NCI-H748 (cell line): ENCODE measurements around the gene OLIG3.

ENCODE experiments used
- DNase-seq: peaks from one replicate; lab custom pipeline; 2025; ENCODE audit not compliant: unreplicated experiment; lab: John Stamatoyannopoulos, UW

OLIG3 gene

DNA sequence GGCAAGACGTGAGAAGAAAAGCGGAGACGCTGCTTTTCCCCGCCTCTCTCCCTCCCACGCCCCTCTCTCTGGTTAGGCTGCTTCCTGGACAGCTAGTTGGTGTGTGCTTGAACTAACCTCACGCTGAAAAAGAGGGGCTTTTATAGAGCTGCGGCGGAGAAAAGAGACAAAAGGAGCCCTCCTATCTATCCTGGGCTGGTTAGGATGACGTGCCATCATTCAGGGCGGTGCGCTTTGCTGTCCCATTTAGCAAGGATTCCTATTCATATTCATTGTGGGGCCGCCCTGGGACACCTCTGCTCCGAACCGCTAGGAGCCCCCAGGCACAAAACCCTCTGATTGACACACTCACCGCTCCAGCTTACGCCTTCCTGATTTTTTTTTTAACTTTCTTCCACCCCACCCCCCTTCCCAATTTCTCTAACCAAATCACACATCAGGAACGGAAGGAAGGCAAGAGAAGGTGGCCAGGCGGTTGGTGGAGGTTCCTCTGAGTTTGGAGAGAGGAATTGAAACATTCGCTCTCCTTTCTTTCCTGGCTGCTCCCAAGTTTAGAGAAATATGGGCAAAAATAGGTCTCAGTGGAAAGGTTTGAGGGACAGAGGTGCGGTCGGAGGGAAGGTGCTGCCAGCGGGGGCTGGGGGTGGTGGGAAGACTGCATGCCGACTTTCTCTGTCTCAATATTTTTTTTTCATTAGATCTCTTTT is at the start of gene OLIG3:
Gene OLIG3 (minus strand): TSS at position 114 of the 707 bp plus-strand sequence. CDS start 224 bp downstream, outside the sequence.
- no peak for DNase-seq

DNA sequence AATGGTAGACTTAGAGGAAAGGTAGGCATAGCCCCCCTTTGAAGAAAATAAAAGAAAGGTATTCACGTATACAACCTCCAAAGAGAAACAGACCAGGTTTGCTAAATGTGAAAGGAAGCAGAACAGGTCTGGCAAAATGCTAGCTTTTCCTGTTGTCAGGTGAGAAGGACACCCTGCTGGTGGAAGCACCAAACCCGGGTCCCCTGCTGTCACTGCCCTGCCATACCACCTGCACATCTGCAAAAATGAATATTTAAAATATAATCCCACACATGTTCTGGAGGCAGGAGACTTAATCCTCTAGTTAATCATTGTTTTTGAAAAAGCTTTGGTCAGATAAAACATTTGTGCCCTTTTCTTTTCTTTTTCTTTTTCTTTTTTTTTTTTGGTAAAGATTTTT is 48.9 kb upstream of the OLIG3 start:
- no peak for DNase-seq

DNA sequence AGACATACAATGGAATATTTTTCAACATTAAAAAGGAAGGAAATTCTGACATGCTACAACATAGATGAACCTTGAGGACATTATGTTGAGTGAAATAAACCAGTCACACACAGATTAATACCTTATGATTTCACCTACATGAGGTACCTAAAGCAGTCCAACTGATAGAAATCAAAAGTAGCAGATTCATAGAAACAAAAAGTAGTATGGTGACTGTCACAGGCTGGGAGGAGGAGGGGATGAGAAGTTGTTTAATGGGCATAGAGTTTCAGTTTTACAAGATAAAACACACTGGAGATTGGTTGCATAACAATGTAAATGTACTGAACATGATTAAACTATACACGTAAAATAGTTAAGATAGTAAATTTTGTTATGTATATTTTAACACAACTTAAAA is 48.5 kb upstream of the OLIG3 start:
- DNase-seq = no peak

DNA sequence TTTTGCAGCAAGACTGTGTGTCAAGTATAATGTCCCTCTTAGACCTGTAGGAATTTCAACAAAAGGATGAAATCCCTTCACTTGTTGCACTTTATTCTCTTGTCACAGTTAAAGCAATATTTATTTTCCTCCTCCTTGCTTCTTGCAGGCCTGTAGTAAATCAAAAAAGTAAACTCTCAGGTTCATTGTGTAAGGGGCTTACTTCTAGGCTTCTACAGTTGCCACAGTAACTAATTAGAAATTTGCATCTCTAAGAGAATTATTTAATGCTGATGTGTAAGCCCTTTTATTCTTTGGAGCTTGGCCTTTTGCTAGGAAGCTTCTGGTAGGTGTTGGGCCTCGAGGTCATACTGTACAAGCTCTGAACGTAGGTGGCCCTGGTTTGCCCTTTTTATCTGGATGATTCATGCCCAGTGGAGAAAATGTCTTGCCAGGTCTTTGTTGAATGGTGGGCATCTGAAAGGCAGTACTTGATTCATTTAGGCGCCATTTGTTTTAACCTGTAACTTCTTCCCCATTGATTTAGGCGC is 47.4 kb upstream of the OLIG3 start:
- DNase-seq = no peak

DNA sequence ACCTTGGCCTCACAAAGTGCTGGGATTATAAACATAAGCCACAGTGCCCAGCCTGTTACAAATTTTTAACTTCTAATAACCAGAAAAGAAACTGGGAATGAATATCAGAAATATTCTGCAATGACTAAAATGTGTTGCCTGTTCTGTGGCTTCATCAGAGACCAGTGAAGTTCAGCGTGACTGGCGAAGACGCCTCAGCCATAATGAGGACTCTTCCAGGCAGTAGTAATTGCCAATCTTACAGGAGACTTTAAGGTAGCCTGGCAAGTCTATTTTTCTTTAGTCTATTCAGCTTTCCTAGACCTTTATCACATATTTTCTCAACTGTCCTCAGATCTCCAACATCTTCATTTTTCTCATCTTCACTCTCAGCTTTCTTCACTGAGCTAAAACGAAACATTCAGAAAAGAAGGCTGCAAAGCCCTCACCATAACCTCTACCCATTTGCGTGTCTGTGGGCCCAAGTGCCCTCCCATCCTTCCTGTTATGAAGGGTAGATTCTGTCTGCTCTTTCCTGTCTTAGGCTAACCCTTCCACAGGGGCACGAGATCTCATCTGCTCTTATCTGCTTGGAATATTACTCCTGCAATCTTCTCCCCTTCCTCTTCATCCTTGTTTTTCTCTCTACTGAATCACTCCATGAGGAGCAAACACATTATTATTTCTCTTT is 42.0 kb upstream of the OLIG3 start:
- DNase-seq = no peak

DNA sequence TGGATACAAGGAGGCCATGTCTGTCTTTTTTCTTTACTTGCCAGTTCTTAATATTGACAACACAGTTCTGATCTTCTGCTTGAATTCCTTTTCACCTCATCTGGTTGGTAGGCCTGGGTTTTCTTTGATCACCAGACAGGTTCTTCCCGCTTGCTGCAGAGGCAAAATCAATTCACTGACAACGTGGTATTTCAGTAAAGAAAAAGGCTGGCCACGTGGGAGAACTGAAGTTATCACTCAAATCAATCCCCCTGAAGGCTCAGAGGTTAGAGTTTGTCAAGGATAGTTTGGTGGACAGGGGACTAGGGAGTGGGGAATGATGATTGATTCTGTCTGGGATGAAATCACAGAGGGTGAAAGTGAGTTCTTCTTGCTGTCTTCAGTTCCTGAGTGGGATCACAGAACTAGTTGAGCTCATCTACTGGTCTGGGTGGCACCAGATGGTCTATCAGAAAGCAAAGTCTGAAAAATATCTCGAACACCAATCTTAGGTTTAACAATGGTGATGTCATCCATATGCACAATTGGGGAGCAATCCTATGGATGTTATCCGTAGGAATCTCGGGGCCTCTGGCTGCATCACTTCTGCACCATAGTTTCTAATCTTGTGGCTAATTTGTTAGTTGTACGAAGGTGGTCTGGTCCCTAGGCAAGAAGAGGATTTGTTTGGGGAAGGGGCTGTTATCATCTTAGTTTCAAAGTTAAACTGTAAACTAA is 37.3 kb upstream of the OLIG3 start:
- DNase-seq = no peak

- DNase-seq = no peak
Measured at GRCh38 chr6:137530404-137530803, 36.2 kb upstream of the OLIG3 start.

DNA sequence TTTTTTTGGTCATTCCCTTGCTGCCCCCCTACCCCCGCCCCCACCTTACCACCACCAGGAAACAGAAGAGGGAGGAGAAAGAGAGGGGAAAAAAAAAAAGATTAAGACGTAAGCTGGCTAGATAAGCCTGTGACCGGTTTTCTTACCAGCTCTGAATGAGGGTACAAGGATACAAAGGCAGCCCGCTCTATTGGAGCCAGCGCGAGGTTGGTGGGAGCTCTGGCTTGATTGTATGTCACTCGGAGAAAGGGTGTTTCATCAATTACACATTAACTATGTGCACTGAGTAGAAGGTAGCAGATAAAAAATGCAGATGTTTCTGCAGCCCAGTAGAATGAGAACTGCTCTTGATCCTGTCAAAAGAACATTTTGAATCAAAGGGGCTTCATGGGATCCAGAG is 28.6 kb upstream of the OLIG3 start:
- no peak for DNase-seq

GRCh38 chr6:137522198-137522798 is 28.1 kb upstream of the OLIG3 start:
- DNase-seq = no peak

DNA sequence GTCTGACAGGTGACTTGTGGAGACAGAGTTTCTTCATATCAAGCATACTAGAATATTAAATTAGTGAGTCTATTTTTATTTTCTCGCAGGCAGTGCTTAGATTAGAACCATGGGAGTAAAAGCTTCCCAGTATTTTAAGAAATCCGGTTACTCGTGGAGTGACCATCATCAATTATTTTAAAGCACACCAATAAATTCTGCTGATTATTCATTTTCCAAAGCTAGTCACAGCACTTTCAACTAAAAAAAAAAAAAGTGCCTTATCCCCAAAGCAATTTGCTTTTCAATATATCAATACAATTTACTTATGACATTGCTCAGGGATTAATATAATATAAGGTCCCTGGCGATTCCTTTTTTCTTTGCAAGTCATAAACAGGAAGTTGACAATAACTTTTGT is 26.3 kb upstream of the OLIG3 start:
- DNase-seq = no peak

DNA sequence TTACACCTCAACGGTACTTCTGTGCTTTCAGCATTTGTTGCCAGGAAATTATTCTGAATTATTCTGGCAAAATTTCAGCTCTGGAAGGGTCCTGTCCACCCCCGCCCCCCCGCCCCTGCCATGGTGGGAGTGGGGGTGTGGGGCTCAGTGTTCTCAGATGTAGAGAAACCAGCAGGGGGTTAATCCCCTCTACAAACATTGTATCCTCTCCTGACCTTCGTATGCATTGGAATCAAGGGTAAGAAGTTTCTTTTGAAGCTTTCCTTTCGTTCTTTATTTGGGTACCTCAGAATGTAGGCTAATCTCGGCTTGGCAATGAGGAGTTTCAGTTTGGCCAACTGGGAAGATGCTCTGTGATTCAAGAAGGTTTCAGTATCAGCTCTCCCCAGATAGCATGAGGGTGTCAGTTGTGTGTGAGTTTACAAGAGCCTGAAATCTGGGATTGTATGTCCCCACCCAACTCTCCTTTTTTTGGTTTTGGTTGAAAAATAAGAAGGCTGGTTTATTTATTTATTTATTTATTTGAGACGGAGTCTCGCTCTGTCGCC is 25.5 kb upstream of the OLIG3 start:
- DNase-seq = no peak

- DNase-seq = no peak
Measured at GRCh38 chr6:137518386-137518983, 24.3 kb upstream of the OLIG3 start.

- no peak for DNase-seq
Measured at GRCh38 chr6:137514418-137514817, 20.2 kb upstream of the OLIG3 start.

- no peak for DNase-seq
Measured at GRCh38 chr6:137512757-137513605, 18.8 kb upstream of the OLIG3 start.

DNA sequence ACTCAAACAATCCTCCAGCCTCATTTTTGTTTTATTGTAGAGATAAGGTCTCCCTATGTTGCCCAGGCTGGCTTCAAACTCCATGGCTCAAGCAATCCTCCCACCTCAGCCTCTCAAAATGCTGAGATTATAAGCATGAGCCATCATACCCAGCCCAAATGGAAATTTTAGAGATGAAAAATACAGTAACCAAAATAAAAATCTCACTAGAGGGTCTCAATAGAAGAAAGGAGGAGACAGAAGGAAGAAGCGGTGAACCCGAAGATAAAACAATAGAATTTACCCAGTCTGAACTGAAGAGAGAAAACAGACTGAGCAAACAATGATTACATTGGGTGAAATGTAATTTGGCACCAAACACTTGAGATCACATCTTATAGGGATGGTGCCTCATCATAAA is 16.7 kb upstream of the OLIG3 start:
- no peak for DNase-seq

DNA sequence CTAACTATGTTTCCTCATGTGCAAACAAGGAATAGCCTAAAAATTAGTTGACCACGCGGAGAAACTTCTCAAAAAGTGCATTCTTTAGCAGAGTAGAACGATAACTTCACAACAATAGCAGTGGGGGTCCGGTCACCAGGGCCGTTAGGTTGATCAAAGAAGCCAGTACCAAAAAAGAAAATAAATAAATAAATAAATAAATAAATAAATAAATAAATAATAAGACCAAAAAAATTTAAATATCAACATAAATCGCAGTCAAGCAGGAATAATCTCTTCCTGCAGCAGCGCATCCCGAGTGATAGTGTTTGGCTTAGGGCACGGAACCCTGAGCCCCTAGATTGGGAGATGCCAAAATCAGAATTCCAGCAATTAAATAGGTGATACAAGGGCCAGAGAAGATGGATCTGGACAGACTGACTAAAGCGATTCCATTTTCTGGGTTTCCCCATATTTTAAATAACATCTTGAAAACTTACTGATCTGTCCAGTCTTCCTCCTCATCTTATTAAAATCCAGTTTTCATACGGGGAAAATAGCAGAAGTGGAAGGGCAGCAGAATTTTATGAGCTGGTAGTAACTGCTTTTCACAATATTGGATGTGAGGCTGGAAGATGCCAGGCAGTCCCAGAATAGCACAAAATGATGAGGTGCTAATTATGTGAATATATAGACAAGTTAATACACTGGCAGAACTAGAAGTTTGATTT is 4.4 kb upstream of the OLIG3 start:
- no peak for DNase-seq

- DNase-seq = peak; percentile 62
Measured at GRCh38 chr6:137497721-137498463, 3.7 kb upstream of the OLIG3 start.

DNA sequence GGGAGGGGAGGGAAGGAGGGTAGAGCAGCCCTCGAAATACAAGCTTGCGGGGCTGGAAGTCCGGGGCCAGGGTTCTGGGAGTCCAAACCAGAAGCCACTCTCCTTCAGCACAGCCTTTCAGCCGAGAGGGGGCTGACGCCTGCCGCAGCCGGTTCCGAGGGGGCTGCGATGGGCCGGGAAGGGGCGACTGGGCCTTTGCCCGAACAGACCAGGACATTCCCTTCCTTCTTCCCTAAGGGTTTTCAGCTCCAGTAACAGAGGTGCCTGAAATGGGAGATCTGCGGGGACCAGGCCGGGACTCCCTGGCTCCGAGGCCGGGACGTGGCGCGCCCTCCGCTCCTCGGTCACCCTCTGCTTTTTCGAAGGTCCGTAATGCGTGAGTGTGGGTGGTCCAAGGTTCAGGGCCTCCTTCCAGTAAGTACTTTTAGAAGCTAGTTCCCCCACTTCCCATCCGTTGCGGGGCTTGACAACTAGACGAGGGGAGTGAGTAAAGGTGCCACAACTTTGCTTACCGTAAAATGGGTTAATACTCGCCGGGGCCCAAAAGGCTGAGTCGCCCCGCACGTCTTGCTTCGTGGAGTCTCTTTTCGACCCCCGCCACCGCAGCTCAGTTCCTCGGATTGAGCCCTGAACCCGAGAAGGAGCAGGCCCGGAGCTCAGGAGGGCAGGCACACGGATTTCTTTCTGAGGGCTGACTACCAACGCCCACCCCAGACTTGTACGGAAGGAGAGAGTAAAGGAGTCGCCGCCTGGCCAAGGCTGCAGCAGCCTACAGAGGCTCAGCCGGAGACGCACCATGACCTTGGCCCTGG is 2.9 kb upstream of the OLIG3 start:
- no peak for DNase-seq
